Uterus (tissue), 4 donors: ENCODE measurements around the gene GRWD1. TPM values are rescaled to one million over a fixed set of nuclear protein-coding genes. Genes with fewer than 3 reads are reported as not detected.

ENCODE experiments used
- DNase-seq, 2 donors: peaks; one replicate each; pipeline ENCODE4 v3.0.0-alpha.2; 2019 to 2020
- H3K27ac ChIP-seq, 2 donors: fragments of 200-600 bp; sonication (generic); 1 replicate in 1 of 2; 2 replicates in 1 of 2; pipeline ENCODE4 v1.5.1; 2016 to 2018
- H3K27me3 ChIP-seq, 2 donors: fragments of 200-600 bp; sonication (generic); one replicate each; pipeline ENCODE4 v1.5.1; 2018 to 2019; ENCODE audit warnings: control low read depth in 1 of 2
- H3K36me3 ChIP-seq, 2 donors: fragments of 200-600 bp; sonication (generic); one replicate each; pipeline ENCODE4 v1.5.1; 2019; ENCODE audit warnings: control low read depth in 1 of 2
- H3K4me1 ChIP-seq, 2 donors: fragments of 200-600 bp; sonication (generic); one replicate each; pipeline ENCODE4 v1.5.1; 2018 to 2019; ENCODE audit warnings: control low read depth in 1 of 2
- H3K4me3 ChIP-seq, 2 donors: fragments of 200-600 bp; sonication (generic); 1 replicate in 1 of 2; 2 replicates in 1 of 2; pipeline ENCODE4 v1.5.1; 2018 to 2019; ENCODE audit warnings: mild to moderate bottlenecking in 1 of 2
- H3K9me3 ChIP-seq, 2 donors: fragments of 200-600 bp; sonication (generic); one replicate each; pipeline ENCODE4 v1.5.1; 2019; ENCODE audit warnings: control low read depth in 1 of 2
- CTCF ChIP-seq, 4 experiments: fragments of 200-600 bp in 2 of 4; fragments of 450-650 bp in 2 of 4; sonication (generic) in 2 of 4; IDR thresholded peaks; one replicate each; pipeline ENCODE4 v1.5.1; 2016 to 2019; ENCODE audit warnings: antibody characterized with exemption in 4 of 4, mild to moderate bottlenecking in 2 of 4, moderate library complexity in 1 of 4
- POLR2A ChIP-seq, 2 donors: fragments of 450-650 bp; IDR thresholded peaks; one replicate each; pipeline ENCODE4 v1.6.1; 2016; ENCODE audit warnings: antibody characterized with exemption in 2 of 2, mild to moderate bottlenecking in 1 of 2, moderate library complexity in 1 of 2
- intact Hi-C: fragments of 100-400 bp; cut with DNase I; formaldehyde crosslinking; loops from one replicate; pipeline ENCODE4 v1.15.1; 2023; ENCODE audit warnings: low total_unique reads
- total RNA-seq, 4 donors: library from RNA; depleted of rRNA in 3 of 4; stranded (reverse); fragments of >200 nt in 3 of 4; gene quantifications; one replicate each; pipeline versions ENCODE4 v1.1.0 to v1.2.4, GENCODE V29; 2014 to 2023
- donor health status: DM: yes; HTN: yes; CAD: no.

The GRWD1 gene
- total RNA-seq, 4 donors from 2014 or later: 7.7 to 33.8 (median 21.3) TPM

DNA sequence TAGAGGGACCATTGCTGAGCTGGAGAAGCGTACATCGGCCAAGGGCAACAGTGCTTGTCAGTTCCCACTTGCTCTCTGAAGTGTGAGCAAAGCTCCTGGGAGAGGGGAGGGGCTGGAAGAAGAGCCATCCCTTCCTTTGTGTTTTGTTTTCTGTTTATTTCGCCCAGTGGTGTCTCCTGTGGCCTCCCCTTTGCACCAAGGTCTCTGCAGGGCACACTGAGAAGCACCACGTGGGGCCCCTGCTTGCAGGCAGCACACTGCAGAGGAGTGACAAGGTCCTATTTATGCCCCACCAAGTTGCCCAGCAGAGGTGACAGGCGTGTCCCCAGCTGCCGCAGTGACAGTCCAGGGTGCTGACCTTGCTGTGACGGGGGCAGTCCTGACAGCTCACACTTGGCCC lies 28.4 kb upstream of the GRWD1 start:
- Histone ChIP-seq H3K36me3 (no peaks in the 10 kb centered on the region), H3K4me1 (no peaks in the 10 kb centered on the region), H3K27me3 (no peaks in the 10 kb centered on the region), H3K4me3 (no peak overlapping the region), H3K9me3 (no peaks in the 10 kb centered on the region), H3K27ac (no peak overlapping the region)
- no peak for TF ChIP-seq CTCF (IDR thresholded peaks at IDR 0.05)
- no peak for TF ChIP-seq POLR2A (IDR thresholded peaks at IDR 0.05)
- intact Hi-C loops: no loop called here
- DNase-seq: no peak

DNA sequence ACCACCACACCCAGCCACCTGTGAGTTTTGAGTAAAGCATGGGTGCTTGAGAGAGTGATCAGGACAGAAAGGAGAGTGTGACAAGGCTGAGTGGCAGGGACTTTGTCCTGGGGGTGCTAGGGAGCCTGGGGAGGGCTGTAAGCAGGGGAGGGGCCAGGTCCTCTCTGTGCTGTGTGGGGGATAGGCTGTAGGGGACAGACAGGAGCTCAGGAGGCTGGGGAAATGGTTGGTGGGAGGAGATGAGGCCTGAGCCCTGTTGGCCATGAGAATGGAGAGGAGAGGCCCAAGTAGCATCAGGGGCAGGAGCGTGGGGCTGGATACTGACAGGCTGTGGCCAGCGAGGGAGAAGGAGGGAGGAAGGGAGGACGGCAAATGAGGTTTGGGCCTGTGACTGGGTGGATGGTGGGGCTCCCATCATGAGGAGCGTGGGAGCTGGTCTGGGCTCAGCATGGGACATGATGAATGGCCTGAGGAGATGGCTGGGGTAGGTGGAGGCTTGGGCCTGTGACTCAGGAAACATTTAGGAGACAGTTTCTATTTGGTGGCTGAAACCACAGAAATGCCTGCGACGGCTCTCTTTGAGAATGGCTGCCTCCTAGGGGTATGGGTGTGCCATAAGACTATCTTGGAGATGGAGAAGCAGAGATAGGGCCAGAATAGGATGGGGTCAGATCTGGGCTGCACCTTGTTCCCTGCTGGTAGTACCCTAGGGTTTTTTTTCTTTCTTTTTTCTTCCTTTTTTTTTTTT lies 27.3 kb upstream of the GRWD1 start:
- Histone ChIP-seq H3K36me3 (no peaks in the 10 kb centered on the region), H3K9me3 (no peaks in the 10 kb centered on the region), H3K27me3 (no peaks in the 10 kb centered on the region), H3K4me3 (no peak overlapping the region), H3K27ac (no peak overlapping the region), H3K4me1 (no peaks in the 10 kb centered on the region)
- no peak for TF ChIP-seq CTCF (IDR thresholded peaks at IDR 0.05)
- TF ChIP-seq POLR2A (IDR thresholded peaks at IDR 0.05): no peak
- intact Hi-C loops: no loop called here
- no peak for DNase-seq

- no peak overlapping the region for H3K27ac ChIP-seq
- peak in 1 of 2 donors; percentile 28 for DNase-seq
- TF ChIP-seq CTCF (IDR thresholded peaks at IDR 0.05) (no peak), POLR2A (IDR thresholded peaks at IDR 0.05) (no peak)
- no peaks in the 10 kb centered on the region for H3K27me3 ChIP-seq
- H3K4me1 ChIP-seq: no peaks in the 10 kb centered on the region
- no peaks in the 10 kb centered on the region for H3K36me3 ChIP-seq
- intact Hi-C loops: no loop called here
- no peak overlapping the region for H3K4me3 ChIP-seq
- H3K9me3 ChIP-seq: no peaks in the 10 kb centered on the region
Observed at GRCh38 chr19:48419158-48419920, 26.4 kb upstream of the GRWD1 start.

DNA sequence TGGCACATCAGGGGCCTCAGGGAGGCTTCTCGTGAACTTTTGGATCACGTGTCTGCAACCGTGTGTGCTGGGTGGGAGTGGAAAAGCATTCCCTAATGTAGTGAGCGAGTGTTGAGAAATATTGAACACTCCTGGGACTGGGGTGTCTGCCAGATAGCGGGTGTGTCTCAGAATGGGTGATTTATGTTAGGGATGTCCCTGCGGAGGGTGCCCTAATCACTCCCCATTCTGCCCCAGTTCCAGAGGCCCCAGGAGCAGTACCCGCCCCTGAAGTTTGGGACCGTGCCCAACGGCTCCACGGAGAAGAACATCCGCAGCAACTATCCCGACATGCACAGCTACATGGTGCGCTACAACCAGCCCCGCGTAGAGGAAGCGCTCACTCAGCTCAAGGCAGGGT lies 24.2 kb upstream of the GRWD1 start:
- intact Hi-C loops: no loop called here
- TF ChIP-seq POLR2A (IDR thresholded peaks at IDR 0.05) (no peak), CTCF (IDR thresholded peaks at IDR 0.05) (no peak)
- no peak overlapping the region for H3K4me3 ChIP-seq
- no peaks in the 10 kb centered on the region for H3K36me3 ChIP-seq
- no peaks in the 10 kb centered on the region for H3K27me3 ChIP-seq
- H3K9me3 ChIP-seq: no peaks in the 10 kb centered on the region
- H3K4me1 ChIP-seq: no peaks in the 10 kb centered on the region
- H3K27ac ChIP-seq: no peak overlapping the region
- peak in 1 of 2 donors; percentile 70 for DNase-seq

DNA sequence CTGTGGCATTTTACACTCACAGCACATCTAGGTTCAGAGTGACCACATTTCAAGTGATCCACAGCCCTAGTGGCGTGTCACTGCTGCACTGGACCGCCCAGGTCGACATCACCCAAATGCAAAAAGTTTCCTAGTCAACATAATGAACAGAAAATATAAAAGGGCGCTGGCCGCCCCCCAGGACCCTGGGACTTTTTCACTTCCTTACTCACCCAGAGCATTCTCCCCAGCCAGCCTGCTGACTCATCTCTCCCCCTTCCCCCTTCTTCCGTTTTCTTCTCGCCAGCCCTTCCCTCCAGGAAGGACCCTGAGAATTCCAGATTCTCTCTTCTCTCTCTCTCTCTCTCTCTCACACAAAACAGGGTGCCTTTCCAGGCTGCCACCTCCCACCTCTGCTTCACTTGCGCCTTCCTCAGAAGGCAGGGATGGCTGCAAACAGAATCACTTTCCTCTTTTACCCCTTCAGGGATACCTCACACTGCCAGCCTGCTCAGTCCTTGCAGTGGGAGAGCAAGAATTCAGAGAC lies 21.0 kb upstream of the GRWD1 start:
- DNase-seq: no peak
- intact Hi-C loops: no loop called here
- TF ChIP-seq POLR2A (IDR thresholded peaks at IDR 0.05): no peak
- no peak for TF ChIP-seq CTCF (IDR thresholded peaks at IDR 0.05)
- Histone ChIP-seq H3K4me3 (no peak overlapping the region), H3K27me3 (no peaks in the 10 kb centered on the region), H3K27ac (no peak overlapping the region), H3K9me3 (no peaks in the 10 kb centered on the region), H3K4me1 (no peaks in the 10 kb centered on the region), H3K36me3 (no peaks in the 10 kb centered on the region)
